SK-N-SH (cell line): ENCODE results near the gene PHLDB2. TPM values are rescaled to one million over a fixed set of nuclear protein-coding genes. Genes with fewer than 3 reads are reported as not detected.

Source experiments
- CTCF ChIA-PET: fragments of 300-600, 350-600 bp; formaldehyde crosslinking; extraction: SDS; loops from one replicate; lab custom pipeline; 2021; lab: Yijun Ruan, JAX
- POLR2A ChIA-PET: fragments of 350-600 bp; sonication (Branson Sonifier 250); formaldehyde crosslinking; extraction: SDS; loops from one replicate; lab custom pipeline; 2020; ENCODE audit warnings: antibody characterized with exemption, inconsistent platforms; lab: Yijun Ruan, JAX
- DNase-seq: peaks from one replicate; pipeline ENCODE4 v3.0.0; 2012
- H2AFZ ChIP-seq: fragments of 200-600 bp; sonication (generic); 2 replicates; pipeline ENCODE4 v1.8.1; 2016; ENCODE audit warnings: antibody characterized with exemption, mild to moderate bottlenecking, low read depth
- H3F3A ChIP-seq: fragments of 200-600 bp; sonication (generic); replicated peaks from 2 replicates; pipeline ENCODE3; 2016; ENCODE audit warnings: antibody characterized with exemption, mild to moderate bottlenecking; ENCODE audit not compliant: insufficient read depth
- H3K27ac ChIP-seq, 2 experiments: fragments of 200-500 bp in 1 of 2; fragments of 200-600 bp in 1 of 2; sonication (Bioruptor generic) in 1 of 2; sonication (generic), shearing (Covaris generic) in 1 of 2; 2 replicates each; pipeline versions ENCODE4 v1.5.1 to v1.6.1; 2014 to 2016; ENCODE audit warnings: low read depth in 2 of 2, inconsistent platforms in 1 of 2, low read length in 1 of 2, mild to moderate bottlenecking in 1 of 2, mixed read lengths in 1 of 2
- H3K27me3 ChIP-seq: fragments of 200-600 bp; sonication (generic), shearing (Covaris generic); 2 replicates; pipeline ENCODE4 v1.6.1; 2016; ENCODE audit warnings: mixed run types; ENCODE audit not compliant: insufficient read depth
- H3K36me3 ChIP-seq, 2 experiments: fragments of 200-500 bp in 1 of 2; fragments of 200-600 bp in 1 of 2; sonication (Bioruptor generic) in 1 of 2; sonication (generic) in 1 of 2; replicated peaks in 1 of 2; 2 replicates each; pipeline versions ENCODE3 to v1.5.1; 2014 to 2016; ENCODE audit warnings: low read length in 1 of 2, mild to moderate bottlenecking in 1 of 2; ENCODE audit not compliant: insufficient read depth in 2 of 2, control insufficient read depth in 1 of 2
- H3K4me1 ChIP-seq, 2 experiments: fragments of 200-500 bp in 1 of 2; fragments of 200-600 bp in 1 of 2; sonication (Bioruptor generic) in 1 of 2; sonication (generic), shearing (Covaris generic) in 1 of 2; 2 replicates each; pipeline versions ENCODE4 v1.5.1 to v1.6.1; 2014 to 2016; ENCODE audit warnings: low read depth in 1 of 2, low read length in 1 of 2, mixed run types in 1 of 2; ENCODE audit not compliant: insufficient read depth in 2 of 2, control insufficient read depth in 1 of 2
- H3K4me2 ChIP-seq: fragments of 200-600 bp; sonication (generic), shearing (Covaris generic); 2 replicates; pipeline ENCODE4 v1.6.1; 2017; ENCODE audit warnings: mixed run types
- H3K4me3 ChIP-seq, 2 experiments: fragments of 200-500 bp in 1 of 2; fragments of 200-600 bp in 1 of 2; sonication (Bioruptor generic) in 1 of 2; sonication (generic), shearing (Covaris generic) in 1 of 2; 2 replicates each; pipeline versions ENCODE4 v1.5.1 to v1.8.1; 2014 to 2016; ENCODE audit warnings: low read depth in 2 of 2, inconsistent platforms in 1 of 2, low read length in 1 of 2, mild to moderate bottlenecking in 1 of 2, mixed read lengths in 1 of 2, moderate library complexity in 1 of 2
- H3K79me2 ChIP-seq: fragments of 200-600 bp; sonication (generic); 2 replicates; pipeline ENCODE4 v1.8.1; 2017; ENCODE audit warnings: mild to moderate bottlenecking; ENCODE audit not compliant: insufficient read depth
- H3K9ac ChIP-seq: fragments of 200-600 bp; sonication (generic); 2 replicates; pipeline ENCODE4 v1.6.1; 2017; ENCODE audit warnings: mixed run types
- H3K9me2 ChIP-seq: fragments of 200-600 bp; sonication (generic); 2 replicates; pipeline ENCODE4 v1.6.1; 2017; ENCODE audit warnings: mixed run types
- H3K9me3 ChIP-seq: fragments of 200-600 bp; sonication (generic); 2 replicates; pipeline ENCODE4 v1.6.1; 2017; ENCODE audit warnings: mixed run types, mild to moderate bottlenecking, moderate library complexity
- H4K20me1 ChIP-seq: fragments of 200-600 bp; sonication (generic); 2 replicates; pipeline ENCODE4 v1.6.1; 2017; ENCODE audit warnings: mild to moderate bottlenecking, mixed run types; ENCODE audit not compliant: insufficient read depth
- CTCF ChIP-seq: fragments of 200-600 bp; sonication (generic); IDR thresholded peaks from 2 replicates; pipeline ENCODE4 v1.6.1; 2017; ENCODE audit warnings: antibody characterized with exemption, mild to moderate bottlenecking, moderate library complexity
- EP300 ChIP-seq, 2 experiments: IDR thresholded peaks; 2 replicates each; pipeline versions ENCODE4 v1.4.0 to v1.6.1; 2012; ENCODE audit warnings: borderline replicate concordance in 1 of 2, low read depth in 1 of 2, low read length in 1 of 2
- EZH2phosphoT487 ChIP-seq: fragments of 200-600 bp; sonication (generic); IDR thresholded peaks from 2 replicates; pipeline ENCODE4 v1.6.1; 2017; ENCODE audit warnings: low read depth, mixed run types, mild to moderate bottlenecking, antibody characterized with exemption, moderate library complexity, borderline replicate concordance
- FOSL2 ChIP-seq: IDR thresholded peaks from 2 replicates; pipeline ENCODE4 v1.4.0; 2012; ENCODE audit warnings: low read depth, mild to moderate bottlenecking, moderate library complexity, borderline replicate concordance
- GABPA ChIP-seq: IDR thresholded peaks from 2 replicates; pipeline ENCODE4 v1.4.0; 2012; ENCODE audit warnings: low read depth, mild to moderate bottlenecking
- GATA2 ChIP-seq: sonication (generic); formaldehyde crosslinking; IDR thresholded peaks from 2 replicates; pipeline ENCODE4 v1.5.0; 2020; ENCODE audit warnings: mild to moderate bottlenecking, missing genetic modification reagents
- JUND ChIP-seq: IDR thresholded peaks from 2 replicates; pipeline ENCODE4 v1.4.0; 2012
- MAX ChIP-seq: IDR thresholded peaks from 2 replicates; pipeline ENCODE4 v1.4.0; 2012; ENCODE audit warnings: low read depth
- MEF2A ChIP-seq: IDR thresholded peaks from 2 replicates; pipeline ENCODE4 v1.4.0; 2012; ENCODE audit warnings: low read depth, borderline replicate concordance
- NFIC ChIP-seq: IDR thresholded peaks from 2 replicates; pipeline ENCODE4 v1.4.0; 2012; ENCODE audit warnings: borderline replicate concordance
- NRF1 ChIP-seq: IDR thresholded peaks from 2 replicates; pipeline ENCODE4 v1.6.1; 2012; ENCODE audit warnings: low read depth, mild to moderate bottlenecking, low read length
- PBX3 ChIP-seq: IDR thresholded peaks from 2 replicates; pipeline ENCODE4; 2012
- RAD21 ChIP-seq: IDR thresholded peaks from 2 replicates; pipeline ENCODE4 v1.6.1; 2012; ENCODE audit warnings: mild to moderate bottlenecking, low read length
- TCF12 ChIP-seq: IDR thresholded peaks from 2 replicates; pipeline ENCODE4 v1.4.0; 2012
- USF1 ChIP-seq: IDR thresholded peaks from 2 replicates; pipeline ENCODE4 v1.4.0; 2012; ENCODE audit warnings: low read depth, borderline replicate concordance
- USF2 ChIP-seq: fragments of 150-350 bp; IDR thresholded peaks from 2 replicates; pipeline ENCODE4 v1.6.1; 2017; ENCODE audit warnings: antibody characterized with exemption, low read length, low read depth, borderline replicate concordance
- WGBS: methylation state at CpG from one replicate; pipeline ENCODE4 v1.1.6; 2017; ENCODE audit warnings: low lambda C conversion rate; 5-methylcytosine and 5-hydroxymethylcytosine counted together
- polyA plus RNA-seq, 3 experiments: library from polyadenylated mRNA; depleted of rRNA; stranded (reverse); fragments of >200 nt; gene quantifications; 2 replicates each; pipeline ENCODE4 v1.2.3, GENCODE V29; 2012

PHLDB2 gene
- polyA plus RNA-seq, 1 of the 3 experiments (the other 2 are of a cell fraction): 18.0 TPM

GRCh38 chr3:111961461-111962164, 102.5 kb downstream of the PHLDB2 start (continued):
- no peak for TF ChIP-seq GATA2
- no peak for TF ChIP-seq USF2
- TF ChIP-seq MAX: no peak
- TF ChIP-seq NFIC: no peak
- TF ChIP-seq JUND: no peak
- TF ChIP-seq MEF2A: no peak
- TF ChIP-seq EZH2phosphoT487: no peak
- TF ChIP-seq NRF1: no peak
- TF ChIP-seq EP300 (IDR thresholded peaks at IDR 0.05; ENCODE audit: borderline replicate concordance in 1 of 2, low read depth in 1 of 2, low read length in 1 of 2): 0 out of 4 replicates have a peak, but pooled peaks of 1 of the 2 experiments have one; percentile 15

GRCh38 chr3:111963424-111963823, 104.4 kb downstream of the PHLDB2 start:
- 6% methylated on average over 1 of the region's 1 CpG for WGBS
- H3K36me3 ChIP-seq: peaks cover 12 to 63% of the 10 kb centered on the region in 2 experiments
- TF ChIP-seq GABPA (no peak), USF1 (0 out of 2 replicates have a peak, but pooled peaks have one; percentile 15), RAD21 (no peak), NRF1 (no peak), PBX3 (peak; percentile 57; the same call in 1 of the 2 replicates), TCF12 (peak; percentile 59), FOSL2 (peak; percentile 60; the same call in 1 of the 2 replicates), CTCF (no peak), JUND (peak; percentile 63)
- TF ChIP-seq, all 33 proteins: peak for 5
- no peak overlapping the region for H2AFZ ChIP-seq
- no peak overlapping the region for H3K4me2 ChIP-seq
- no peaks in the 10 kb centered on the region for H3K79me2 ChIP-seq
- H3K4me3 ChIP-seq: no peak overlapping the region
- CTCF ChIA-PET: interaction anchor here (1.5 to 12.2 kb wide), 3 partner anchors 68 to 273 kb away, joined by 4 to 255 read pairs (median 5); no protein-coding TSS in a partner anchor
- H3K9ac ChIP-seq: peak overlapping the region; percentile 9; the same call in 1 of the 2 replicates
- H4K20me1 ChIP-seq: no peaks in the 10 kb centered on the region
- H3K9me3 ChIP-seq: no peaks in the 10 kb centered on the region
- H3K4me1 ChIP-seq: peaks cover 2 to 7% of the 10 kb centered on the region in 2 experiments; a peak in 2 of 4 replicates
- H3K9me2 ChIP-seq: no peaks in the 10 kb centered on the region
- H3K27me3 ChIP-seq: no peaks in the 10 kb centered on the region
- DNase-seq: no peak
- peaks cover 35% of the 10 kb centered on the region for H3F3A ChIP-seq
- peak overlapping the region in 1 of 2 experiments; percentile 80; a peak in 2 of 4 replicates for H3K27ac ChIP-seq
- POLR2A ChIA-PET: no interaction called here
